ENCODE results near the gene MYL1. TPM values are rescaled to one million over a fixed set of nuclear protein-coding genes. Genes with fewer than 3 reads are reported as not detected.

The MYL1 gene
- total RNA-seq, 1 experiment from 2014 or later: not detected

DNA sequence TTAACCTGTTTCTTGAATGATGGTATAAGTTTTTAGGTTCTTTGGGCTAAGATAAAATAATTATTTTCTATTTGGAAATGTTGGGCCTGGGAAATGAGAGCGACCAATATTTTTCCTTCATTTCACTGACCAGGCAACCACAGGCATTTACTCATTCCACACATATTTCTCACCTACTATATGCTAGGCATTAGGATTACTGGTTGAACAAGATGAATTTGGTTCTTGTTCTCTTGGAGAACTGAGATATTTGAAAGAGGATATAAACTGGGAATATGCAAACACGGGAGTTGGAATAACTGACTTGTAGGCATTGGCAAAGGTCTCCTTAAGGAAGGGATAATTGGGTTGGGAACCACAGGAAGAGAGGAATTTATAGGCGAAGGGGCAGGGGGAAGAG lies 3.9 kb upstream of the MYL1 start:
- H3K4me1 ChIP-seq (ENCODE audit: control insufficient read depth in 1 of 2, insufficient read depth in 2 of 2, low read length in 2 of 2): no peaks in the 10 kb centered on the region
- CTCF ChIA-PET: no interaction called here
- no peaks in the 10 kb centered on the region for H4K20me1 ChIP-seq (ENCODE audit: insufficient read depth)
- POLR2A ChIA-PET: no interaction called here
- no peaks in the 10 kb centered on the region for H3K27me3 ChIP-seq (ENCODE audit: insufficient read depth, low read length)
- no peak overlapping the region for H3K4me3 ChIP-seq (replicated peaks in 1 of 2; ENCODE audit: low read depth in 1 of 2, low read length in 2 of 2)
- TF ChIP-seq, protein P1, sequence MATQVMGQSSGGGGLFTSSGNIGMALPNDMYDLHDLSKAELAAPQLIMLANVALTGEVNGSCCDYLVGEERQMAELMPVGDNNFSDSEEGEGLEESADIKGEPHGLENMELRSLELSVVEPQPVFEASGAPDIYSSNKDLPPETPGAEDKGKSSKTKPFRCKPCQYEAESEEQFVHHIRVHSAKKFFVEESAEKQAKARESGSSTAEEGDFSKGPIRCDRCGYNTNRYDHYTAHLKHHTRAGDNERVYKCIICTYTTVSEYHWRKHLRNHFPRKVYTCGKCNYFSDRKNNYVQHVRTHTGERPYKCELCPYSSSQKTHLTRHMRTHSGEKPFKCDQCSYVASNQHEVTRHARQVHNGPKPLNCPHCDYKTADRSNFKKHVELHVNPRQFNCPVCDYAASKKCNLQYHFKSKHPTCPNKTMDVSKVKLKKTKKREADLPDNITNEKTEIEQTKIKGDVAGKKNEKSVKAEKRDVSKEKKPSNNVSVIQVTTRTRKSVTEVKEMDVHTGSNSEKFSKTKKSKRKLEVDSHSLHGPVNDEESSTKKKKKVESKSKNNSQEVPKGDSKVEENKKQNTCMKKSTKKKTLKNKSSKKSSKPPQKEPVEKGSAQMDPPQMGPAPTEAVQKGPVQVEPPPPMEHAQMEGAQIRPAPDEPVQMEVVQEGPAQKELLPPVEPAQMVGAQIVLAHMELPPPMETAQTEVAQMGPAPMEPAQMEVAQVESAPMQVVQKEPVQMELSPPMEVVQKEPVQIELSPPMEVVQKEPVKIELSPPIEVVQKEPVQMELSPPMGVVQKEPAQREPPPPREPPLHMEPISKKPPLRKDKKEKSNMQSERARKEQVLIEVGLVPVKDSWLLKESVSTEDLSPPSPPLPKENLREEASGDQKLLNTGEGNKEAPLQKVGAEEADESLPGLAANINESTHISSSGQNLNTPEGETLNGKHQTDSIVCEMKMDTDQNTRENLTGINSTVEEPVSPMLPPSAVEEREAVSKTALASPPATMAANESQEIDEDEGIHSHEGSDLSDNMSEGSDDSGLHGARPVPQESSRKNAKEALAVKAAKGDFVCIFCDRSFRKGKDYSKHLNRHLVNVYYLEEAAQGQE (IDR thresholded peaks at IDR 0.05; ENCODE audit: low read depth): no peak
- TF ChIP-seq EZH2 (IDR thresholded peaks at IDR 0.05) (no peak), CBX3 (IDR thresholded peaks at IDR 0.05; ENCODE audit: low read depth) (no peak), ELF1 (IDR thresholded peaks at IDR 0.05; ENCODE audit: borderline replicate concordance, low read depth) (no peak), ZFX (IDR thresholded peaks at IDR 0.05) (no peak), SIN3A (IDR thresholded peaks at IDR 0.05; ENCODE audit: low read depth) (no peak), POLR2A (IDR thresholded peaks at IDR 0.05; ENCODE audit: borderline replicate concordance, extremely low read depth, insufficient read depth, insufficient read length) (no peak)
- TF ChIP-seq, protein P2, sequence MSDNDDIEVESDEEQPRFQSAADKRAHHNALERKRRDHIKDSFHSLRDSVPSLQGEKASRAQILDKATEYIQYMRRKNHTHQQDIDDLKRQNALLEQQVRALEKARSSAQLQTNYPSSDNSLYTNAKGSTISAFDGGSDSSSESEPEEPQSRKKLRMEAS (IDR thresholded peaks at IDR 0.05): no peak
- intact Hi-C loops (cut with micrococcal nuclease): no loop called here
- RAD21 ChIA-PET (ENCODE audit: low non-redundant PET in 1 of 2, low total read pairs in 2 of 2, uncharacterized antibody in 2 of 2, unreplicated experiment in 2 of 2): no interaction called here
- no peak for DNase-seq (ENCODE audit: low read depth, low spot score)
- no peak overlapping the region for H3K27ac ChIP-seq (ENCODE audit: low read depth, low read length)
- H3K9ac ChIP-seq (ENCODE audit: low read length): no peak overlapping the region
- no peak for ATAC-seq
- H2AFZ ChIP-seq (ENCODE audit: low read depth, low read length, poor library complexity, severe bottlenecking): no peak overlapping the region
- no peaks in the 10 kb centered on the region for H3K9me2 ChIP-seq (ENCODE audit: insufficient read depth)
- no TSS peak for BruUV-seq (replicated peaks)
- no peaks in the 10 kb centered on the region for H3K9me3 ChIP-seq (ENCODE audit: control insufficient read depth in 1 of 2, insufficient read depth in 1 of 2, low read depth in 1 of 2, low read length in 2 of 2)
- no peaks in the 10 kb centered on the region for H3K36me3 ChIP-seq (ENCODE audit: control insufficient read depth in 1 of 2, insufficient read depth in 2 of 2, low read length in 2 of 2)
- H3K4me2 ChIP-seq (ENCODE audit: low read length): no peak overlapping the region
- no peaks in the 10 kb centered on the region for H3K79me2 ChIP-seq (ENCODE audit: insufficient read depth, low read length)

DNA sequence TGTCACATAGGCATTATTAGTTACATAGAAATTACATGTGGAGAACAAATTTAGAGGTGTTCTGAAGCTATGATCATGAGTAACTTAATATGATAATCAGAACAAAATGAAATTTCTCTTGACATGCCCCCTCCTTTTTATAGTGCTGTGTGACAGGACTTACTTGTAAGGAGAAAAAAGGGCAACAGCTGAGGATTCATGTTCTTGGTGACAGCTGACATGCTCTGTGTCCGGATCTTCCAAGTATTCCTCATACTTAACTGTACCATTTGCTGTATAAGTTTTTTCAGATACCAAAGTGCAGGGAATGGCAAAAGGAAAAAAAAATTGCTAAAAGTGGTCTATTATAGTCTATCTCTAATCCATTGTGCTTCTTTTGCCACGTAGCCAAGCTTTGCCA lies 3.5 kb upstream of the MYL1 start:
- ChIA-PET POLR2A (no interaction called here), CTCF (no interaction called here), RAD21 (ENCODE audit: low non-redundant PET in 1 of 2, low total read pairs in 2 of 2, uncharacterized antibody in 2 of 2, unreplicated experiment in 2 of 2) (no interaction called here)
- no peaks in the 10 kb centered on the region for H3K9me3 ChIP-seq (ENCODE audit: control insufficient read depth in 1 of 2, insufficient read depth in 1 of 2, low read depth in 1 of 2, low read length in 2 of 2)
- intact Hi-C loops (cut with micrococcal nuclease): no loop called here
- no peak for TF ChIP-seq ZNF274 (IDR thresholded peaks at IDR 0.05; ENCODE audit: low read depth, low read length)
- H3K9ac ChIP-seq (ENCODE audit: low read length): no peak overlapping the region
- no peak overlapping the region for H3K4me3 ChIP-seq (replicated peaks in 1 of 2; ENCODE audit: low read depth in 1 of 2, low read length in 2 of 2)
- BruUV-seq (replicated peaks): no TSS peak
- H3K79me2 ChIP-seq (ENCODE audit: insufficient read depth, low read length): no peaks in the 10 kb centered on the region
- H3K9me2 ChIP-seq (ENCODE audit: insufficient read depth): no peaks in the 10 kb centered on the region
- H4K20me1 ChIP-seq (ENCODE audit: insufficient read depth): no peaks in the 10 kb centered on the region
- H3K4me1 ChIP-seq (ENCODE audit: control insufficient read depth in 1 of 2, insufficient read depth in 2 of 2, low read length in 2 of 2): no peaks in the 10 kb centered on the region
- H3K36me3 ChIP-seq (ENCODE audit: control insufficient read depth in 1 of 2, insufficient read depth in 2 of 2, low read length in 2 of 2): no peaks in the 10 kb centered on the region
- H3K27me3 ChIP-seq (ENCODE audit: insufficient read depth, low read length): no peaks in the 10 kb centered on the region
- no peak overlapping the region for H3K4me2 ChIP-seq (ENCODE audit: low read length)
- no peak overlapping the region for H3K27ac ChIP-seq (ENCODE audit: low read depth, low read length)
- no peak for ATAC-seq
- DNase-seq (ENCODE audit: low read depth, low spot score): no peak
- H2AFZ ChIP-seq (ENCODE audit: low read depth, low read length, poor library complexity, severe bottlenecking): no peak overlapping the region

Data from HCT116 (cell line).